ENCODE data around the gene TPSG1.
"Not testable (repeated sequence)": the region's sequence is repeated elsewhere in the genome, so short reads cannot be mapped to it uniquely, and the experiment has no call there.

The TPSG1 gene

DNA sequence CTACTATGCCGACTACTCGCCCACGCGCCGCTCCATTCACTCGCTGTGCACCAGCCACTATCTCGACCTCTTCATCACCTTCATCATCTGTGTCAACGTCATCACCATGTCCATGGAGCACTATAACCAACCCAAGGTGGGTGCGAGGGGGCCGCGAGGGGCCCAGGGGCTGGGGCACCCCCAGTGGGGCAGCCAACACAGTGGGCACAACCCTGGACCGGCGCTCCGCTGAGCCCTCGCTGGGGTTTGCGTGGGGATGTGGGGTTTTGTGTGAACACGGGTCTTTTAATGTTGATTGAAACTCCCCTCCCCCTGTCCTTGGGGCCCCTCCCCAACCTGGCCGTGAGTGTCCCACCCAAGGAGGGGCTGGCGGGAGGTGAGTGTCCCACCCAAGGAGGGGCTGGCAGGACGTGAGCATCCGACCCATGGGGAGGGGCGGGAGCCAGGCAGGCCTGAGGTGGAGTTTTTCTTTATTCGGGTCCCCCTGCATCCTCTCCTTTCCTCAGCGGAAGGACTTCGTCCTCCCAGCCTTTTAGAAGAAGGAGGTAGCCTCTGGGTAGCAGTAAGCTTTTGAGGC, 11.2 kb downstream of the TPSG1 start:
- DNase-seq: no peak

DNA sequence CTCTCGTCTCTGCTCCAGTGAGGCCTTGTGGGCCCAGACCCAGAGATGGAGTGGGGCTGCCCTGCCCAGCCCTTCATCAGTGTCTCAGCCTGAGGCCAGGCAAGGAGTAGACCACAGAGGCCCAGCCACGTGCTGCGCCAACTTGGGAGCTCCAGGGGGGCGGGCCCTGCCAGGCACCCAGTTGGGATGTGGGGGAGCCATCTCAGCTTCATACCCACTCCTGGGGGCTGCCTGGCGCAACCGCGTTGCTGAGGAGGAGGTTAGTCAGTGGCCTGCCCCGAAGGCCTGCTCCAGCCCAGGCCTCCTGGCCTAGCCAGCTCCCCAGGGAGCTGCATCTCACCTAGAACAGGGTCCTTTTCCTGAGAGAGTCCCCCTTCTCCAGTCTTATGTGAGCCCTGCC, 11.8 kb downstream of the TPSG1 start:
- DNase-seq: no peak

DNA sequence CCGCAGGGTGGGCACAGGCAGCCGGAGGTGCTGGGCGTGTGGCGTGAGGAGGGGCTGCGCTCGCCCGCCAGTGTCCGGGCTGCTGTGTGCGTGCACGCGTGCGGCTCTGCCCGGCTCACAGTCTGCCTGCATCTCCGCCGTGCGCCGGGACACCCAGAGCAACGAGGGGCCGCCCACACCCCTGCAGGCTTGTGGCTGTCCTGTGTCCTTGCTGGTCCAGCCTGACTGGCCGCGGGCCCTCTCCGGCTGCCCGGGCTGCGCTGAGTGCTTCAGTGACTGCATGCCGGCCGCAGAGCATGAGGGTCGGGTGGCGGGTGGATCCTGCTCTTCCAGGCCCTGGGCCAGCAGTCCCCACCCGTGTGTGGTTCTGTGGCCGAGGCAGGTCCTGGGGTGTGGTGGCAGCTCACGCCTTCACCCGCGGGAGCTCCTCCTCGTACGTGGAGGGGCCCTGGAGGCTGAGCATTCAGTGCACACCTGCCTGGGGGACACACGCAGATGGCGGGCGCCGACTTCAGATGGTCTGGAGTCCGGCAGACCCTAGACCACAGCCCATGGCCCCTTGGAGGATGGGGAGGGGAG, 12.4 kb downstream of the TPSG1 start:
- DNase-seq: no peak

DNA sequence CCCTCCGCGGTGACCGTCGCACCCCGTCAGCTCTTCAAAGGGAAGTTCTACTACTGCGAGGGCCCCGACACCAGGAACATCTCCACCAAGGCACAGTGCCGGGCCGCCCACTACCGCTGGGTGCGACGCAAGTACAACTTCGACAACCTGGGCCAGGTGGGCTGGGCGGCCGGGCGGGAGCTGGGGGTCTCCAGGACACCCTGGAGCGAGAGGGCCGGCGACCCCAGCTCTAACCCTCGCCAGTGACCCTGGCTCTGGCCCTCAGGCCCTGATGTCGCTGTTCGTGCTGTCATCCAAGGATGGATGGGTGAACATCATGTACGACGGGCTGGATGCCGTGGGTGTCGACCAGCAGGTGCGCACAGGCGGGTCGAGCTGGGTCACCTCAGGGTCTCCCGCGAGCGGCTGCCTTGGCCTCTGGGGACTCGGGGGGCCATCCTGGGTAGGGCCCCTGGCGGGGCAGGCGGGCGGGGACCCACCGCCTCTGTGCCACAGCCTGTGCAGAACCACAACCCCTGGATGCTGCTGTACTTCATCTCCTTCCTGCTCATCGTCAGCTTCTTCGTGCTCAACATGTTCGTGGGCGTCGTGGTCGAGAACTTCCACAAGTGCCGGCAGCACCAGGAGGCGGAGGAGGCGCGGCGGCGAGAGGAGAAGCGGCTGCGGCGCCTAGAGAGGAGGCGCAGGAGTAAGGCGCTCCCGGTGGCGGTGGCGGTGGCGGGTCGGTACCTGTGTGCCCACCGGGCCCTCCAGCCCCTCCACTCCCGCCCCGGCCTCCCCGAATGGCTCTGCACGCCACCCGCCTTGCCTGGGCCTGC, 13.4 kb downstream of the TPSG1 start:
- no peak for DNase-seq

DNA sequence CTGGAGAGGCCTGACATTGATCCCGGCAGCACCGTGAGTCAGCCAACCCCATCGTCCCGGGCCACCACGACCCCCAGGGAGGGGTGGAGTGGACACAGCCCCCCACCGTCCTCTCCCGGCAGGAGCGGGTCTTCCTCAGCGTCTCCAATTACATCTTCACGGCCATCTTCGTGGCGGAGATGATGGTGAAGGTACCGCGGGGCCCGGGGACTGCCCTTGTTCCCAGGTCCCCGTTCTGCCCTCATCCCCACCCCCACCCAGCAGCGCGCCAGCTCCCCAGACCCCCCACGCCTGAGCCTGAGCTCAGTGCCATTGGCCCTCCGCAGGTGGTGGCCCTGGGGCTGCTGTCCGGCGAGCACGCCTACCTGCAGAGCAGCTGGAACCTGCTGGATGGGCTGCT, 14.6 kb downstream of the TPSG1 start:
- no peak for DNase-seq

DNA sequence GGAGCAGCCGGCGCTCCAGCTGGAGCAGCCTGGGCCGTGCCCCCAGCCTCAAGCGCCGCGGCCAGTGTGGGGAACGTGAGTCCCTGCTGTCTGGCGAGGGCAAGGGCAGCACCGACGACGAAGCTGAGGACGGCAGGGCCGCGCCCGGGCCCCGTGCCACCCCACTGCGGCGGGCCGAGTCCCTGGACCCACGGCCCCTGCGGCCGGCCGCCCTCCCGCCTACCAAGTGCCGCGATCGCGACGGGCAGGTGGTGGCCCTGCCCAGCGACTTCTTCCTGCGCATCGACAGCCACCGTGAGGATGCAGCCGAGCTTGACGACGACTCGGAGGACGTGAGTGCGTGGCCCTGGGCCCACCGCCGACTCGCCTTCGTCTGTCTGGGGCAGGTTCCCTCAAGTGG, 16.0 kb downstream of the TPSG1 start:
- DNase-seq: no peak

DNA sequence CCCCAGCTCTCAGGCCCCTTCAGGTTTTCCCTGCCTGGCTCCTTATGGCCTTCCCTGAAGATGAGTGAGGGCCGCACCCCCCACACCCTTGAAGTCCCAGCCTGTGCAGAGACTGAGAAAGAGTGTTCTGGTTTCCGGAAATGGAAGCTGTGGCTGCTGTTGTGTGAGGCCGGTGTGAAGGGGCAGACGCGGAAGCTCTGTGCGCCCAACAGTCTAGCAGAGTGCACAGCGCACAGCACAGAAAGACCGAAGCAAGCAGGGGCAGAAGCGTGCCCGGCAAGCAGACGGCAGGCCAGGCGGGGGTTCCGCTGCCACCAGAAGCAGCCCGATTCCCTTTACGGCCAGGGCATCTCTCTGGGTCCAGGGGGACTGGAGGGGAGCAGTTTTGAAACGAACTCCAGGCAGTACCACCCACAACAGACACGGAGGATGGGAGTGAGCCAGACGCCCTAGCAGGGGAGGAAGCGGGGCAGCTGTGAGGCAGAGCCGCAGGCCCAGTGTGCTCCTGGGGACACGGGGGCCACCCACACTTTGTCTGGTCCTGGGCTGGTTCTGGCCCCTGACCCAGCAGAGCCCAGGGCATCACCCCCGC, 16.7 kb downstream of the TPSG1 start:
- DNase-seq: no peak

DNA sequence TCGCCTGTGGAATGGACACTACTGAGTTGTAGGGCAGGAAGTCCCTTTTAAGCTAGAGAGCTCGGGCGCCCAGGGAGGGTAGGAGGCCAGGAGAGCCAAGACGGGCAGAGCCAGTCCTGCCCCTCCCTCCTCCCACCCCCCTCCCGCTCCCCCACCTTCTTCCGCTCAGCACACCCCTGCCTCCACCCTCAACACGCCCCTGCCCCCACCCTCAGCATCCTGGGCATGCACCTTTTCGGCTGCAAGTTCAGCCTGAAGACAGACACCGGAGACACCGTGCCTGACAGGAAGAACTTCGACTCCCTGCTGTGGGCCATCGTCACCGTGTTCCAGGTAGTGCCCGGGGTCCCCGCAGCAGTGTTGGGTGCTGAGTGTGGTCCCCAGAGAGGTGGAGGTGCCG, 18.3 kb downstream of the TPSG1 start:
- DNase-seq: no peak

DNA sequence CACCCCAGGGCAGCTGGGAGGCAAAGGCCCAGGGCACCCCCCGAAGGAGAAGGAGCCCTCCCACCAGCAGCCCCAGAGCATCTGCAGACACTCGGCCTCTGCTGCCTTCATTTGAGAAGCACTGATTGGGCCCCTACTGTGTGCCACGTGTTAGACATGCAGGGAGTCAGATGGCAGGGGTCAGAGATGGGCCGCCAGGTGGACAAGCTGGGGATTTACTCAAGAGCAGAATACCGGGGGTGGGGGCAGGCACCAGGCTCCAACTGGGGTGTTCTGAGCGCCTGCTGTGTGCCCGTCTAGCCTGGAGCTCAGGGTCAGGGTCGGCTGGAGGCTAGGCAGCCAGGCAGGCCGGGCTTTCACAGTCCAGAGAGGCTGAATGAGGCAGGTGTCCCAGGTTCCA, 18.7 kb downstream of the TPSG1 start:
- DNase-seq: no peak

DNA sequence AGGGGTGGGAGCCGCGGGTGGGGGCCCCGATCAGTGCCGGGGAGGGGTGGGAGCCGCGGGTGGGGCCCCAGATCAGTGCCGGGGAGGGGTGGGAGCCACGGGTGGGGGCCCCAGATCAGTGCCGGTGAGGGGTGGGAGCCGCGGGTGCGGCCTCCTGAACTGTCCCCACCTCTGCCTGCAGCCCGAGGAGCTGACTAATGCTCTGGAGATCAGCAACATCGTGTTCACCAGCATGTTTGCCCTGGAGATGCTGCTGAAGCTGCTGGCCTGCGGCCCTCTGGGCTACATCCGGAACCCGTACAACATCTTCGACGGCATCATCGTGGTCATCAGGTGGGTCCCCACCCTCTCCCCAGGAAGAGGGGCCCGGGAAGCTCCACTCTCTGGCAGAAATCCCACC, 20.1 kb downstream of the TPSG1 start:
- no peak for DNase-seq

DNA sequence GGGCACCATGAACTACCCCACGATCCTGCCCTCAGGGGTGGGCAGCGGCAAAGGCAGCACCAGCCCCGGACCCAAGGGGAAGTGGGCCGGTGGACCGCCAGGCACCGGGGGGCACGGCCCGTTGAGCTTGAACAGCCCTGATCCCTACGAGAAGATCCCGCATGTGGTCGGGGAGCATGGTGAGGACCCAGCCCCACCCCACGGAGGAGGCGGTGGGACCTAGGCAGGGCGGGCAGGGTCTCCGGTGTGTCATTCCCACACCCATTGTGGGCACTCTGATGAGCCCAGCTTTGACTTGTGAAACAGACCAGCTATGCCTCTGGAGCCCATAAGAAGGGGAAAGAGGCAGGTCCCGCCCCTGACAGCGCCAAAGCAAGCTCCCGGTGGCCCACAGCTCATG, 22.8 kb downstream of the TPSG1 start:
- DNase-seq: no peak

DNA sequence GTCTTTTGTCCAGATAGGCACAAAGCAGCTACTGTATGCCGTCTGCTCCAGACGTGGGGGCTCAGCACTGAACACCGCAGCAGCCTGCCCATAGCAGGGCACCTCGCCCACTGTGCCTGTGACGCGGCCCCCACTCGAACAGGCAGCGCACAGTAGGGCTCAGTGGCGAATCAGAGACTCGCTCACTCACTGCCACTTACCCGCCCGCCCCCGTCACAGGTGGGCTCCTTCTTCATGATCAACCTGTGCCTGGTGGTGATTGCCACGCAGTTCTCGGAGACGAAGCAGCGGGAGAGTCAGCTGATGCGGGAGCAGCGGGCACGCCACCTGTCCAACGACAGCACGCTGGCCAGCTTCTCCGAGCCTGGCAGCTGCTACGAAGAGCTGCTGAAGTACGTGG, 23.6 kb downstream of the TPSG1 start:
- DNase-seq: no peak

DNA sequence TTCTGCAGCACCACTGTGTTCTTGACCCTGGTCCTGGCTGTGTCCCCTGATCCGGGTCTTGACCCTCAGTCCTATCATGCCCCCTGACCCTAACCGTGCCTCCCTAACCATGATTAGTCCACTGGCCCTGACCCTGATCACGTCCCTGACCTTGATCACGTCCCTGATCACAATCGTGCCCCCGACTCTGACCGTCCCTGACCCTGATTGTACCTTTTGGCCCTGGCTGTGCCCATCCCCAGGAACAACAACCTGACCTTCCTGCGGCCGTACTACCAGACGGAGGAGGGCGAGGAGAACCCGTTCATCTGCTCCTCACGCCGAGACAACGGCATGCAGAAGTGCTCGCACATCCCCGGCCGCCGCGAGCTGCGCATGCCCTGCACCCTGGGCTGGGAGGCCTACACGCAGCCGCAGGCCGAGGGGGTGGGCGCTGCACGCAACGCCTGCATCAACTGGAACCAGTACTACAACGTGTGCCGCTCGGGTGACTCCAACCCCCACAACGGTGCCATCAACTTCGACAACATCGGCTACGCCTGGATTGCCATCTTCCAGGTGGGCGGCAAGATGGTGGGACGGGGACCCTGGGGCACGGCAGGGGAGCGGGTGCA, 24.9 kb downstream of the TPSG1 start:
- no peak for DNase-seq

DNA sequence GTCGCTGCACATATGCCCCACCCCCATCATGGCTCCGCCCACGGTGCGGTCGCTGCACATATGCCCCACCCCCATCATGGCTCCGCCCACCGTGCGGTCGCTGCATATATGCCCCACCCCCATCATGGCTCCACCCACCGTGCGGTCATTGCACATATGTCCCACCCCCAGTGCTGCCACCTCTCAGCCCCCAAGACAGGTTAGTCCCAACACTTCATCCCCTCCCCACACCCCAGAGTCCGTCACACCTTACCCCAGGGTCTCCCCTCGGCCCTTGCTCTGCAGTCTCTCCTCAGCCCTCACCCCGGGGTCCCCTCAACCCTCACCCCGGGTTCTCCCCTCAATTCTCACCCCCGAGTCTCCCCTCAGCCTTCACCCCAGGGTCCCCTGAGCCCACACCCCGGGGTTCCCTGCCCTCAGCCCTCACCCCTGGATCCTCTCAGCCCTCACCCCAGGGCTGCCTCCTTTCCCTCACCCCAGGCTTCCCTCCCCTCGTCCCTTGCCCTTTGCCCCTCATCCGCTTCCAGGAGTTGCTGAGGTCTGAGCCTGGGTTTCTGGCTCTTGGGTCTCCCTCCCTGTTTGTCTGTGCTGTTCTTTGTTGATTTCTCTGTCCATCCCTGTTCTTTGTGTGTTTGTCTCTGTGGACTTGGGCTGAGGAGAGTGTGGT, 25.6 kb downstream of the TPSG1 start:
- no peak for DNase-seq

DNA sequence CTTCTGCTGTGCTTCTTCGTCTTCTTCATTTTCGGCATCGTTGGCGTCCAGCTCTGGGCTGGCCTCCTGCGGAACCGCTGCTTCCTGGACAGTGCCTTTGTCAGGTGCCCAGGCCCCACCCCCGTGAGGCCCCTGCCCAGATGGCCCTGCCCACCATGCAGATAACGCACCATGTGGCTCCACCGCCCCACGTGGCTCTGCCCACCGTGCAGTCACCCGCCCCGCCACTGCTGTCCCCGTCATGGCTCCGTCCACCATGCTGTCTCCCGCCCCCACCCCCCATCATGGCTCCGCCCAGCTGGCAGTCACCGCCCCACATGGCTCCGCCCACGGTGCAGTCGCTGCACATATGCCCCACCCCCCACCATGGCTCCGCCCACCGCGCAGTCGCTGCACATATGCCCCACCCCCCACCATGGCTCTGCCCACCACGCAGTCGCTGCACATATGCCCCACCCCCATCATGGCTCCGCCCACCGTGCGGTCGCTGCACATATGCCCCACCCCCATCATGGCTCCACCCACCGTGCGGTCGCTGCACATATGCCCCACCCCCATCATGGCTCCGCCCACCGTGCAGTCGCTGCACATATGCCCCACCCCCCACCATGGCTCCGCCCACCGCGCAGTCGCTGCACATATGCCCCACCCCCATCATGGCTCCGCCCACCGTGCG, 26.3 kb downstream of the TPSG1 start:
- DNase-seq: not testable (repeated sequence)

DNA sequence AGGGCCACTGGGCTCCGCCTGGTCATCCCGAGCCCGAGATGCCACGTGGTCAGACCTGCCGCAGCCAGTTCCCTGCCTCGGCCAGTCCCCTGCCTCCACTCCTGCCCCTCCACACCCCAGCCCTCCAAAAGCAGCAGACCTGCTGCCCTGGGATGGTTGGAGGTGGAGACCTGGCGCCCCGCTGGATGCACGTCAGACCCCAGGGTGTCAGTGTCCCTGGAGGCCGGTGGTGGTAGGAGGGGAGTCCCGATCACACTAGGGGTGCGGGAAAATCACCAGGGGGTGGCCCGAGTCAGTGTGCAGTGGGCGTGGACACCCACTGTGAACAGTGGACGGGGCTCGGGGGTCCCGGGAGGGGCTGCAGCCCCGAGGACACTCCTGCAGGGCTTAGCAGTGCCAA, 26.9 kb downstream of the TPSG1 start:
- no peak for DNase-seq

DNA sequence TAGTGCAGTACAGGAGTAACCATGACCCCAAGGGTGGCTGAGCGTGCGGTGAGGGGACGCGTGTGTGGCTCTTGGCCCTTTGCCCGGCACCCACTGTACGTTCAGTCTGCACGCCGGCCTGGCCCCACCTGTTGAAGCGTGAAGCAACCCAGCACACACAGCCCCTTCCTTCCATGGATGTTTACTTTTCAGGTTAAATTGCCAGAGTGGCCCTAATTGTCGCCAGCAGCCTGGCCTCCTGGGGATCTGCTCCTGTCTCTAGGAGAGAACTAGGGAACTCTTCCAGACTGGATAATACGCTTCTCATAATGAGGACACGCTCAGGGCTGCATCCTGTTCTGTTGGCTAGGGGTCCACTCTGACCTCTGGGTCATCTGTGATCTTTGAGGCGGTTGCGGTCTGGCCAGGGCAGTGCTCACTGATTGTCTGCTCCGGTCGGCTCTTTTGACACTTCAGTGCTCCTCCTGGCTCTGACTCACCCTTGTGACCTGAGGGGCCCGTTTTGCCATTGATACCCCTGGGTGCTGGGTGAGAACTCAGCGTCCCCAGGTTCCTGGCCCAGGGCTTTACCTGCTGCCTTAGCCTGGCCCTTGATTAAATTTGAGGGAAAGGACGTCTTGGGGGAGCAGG, 27.7 kb downstream of the TPSG1 start:
- DNase-seq: no peak

DNA sequence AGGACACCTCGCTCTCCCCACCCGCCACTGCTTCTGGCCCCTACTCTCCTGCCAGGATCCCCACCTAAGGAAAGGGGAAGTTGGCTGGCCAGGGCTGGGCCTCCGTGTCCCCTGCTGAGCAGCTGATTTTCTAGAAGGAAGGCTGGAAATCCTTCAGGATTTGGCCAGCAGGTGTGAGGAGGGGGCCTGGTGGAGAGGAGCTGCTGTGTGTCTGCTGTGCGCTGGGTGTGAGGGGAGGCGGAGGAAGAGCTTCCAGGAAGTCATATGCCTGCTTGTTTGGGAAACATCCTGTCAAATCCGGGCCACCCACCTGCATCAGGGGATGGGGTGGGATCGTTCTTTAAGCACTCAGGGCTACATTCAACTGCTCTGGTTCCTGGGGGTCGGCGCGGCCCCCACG, 28.6 kb downstream of the TPSG1 start:
- no peak for DNase-seq

DNA sequence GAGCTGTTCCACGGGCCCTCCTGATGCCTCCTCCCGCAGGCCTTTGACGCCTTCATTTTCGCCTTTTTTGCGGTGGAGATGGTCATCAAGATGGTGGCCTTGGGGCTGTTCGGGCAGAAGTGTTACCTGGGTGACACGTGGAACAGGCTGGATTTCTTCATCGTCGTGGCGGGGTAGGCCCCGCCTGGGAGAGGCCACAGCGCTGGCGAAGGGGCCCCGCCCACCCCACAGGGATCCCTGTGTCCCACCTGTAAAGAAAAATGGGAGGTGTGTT, 29.7 kb downstream of the TPSG1 start:
- DNase-seq: no peak

DNA sequence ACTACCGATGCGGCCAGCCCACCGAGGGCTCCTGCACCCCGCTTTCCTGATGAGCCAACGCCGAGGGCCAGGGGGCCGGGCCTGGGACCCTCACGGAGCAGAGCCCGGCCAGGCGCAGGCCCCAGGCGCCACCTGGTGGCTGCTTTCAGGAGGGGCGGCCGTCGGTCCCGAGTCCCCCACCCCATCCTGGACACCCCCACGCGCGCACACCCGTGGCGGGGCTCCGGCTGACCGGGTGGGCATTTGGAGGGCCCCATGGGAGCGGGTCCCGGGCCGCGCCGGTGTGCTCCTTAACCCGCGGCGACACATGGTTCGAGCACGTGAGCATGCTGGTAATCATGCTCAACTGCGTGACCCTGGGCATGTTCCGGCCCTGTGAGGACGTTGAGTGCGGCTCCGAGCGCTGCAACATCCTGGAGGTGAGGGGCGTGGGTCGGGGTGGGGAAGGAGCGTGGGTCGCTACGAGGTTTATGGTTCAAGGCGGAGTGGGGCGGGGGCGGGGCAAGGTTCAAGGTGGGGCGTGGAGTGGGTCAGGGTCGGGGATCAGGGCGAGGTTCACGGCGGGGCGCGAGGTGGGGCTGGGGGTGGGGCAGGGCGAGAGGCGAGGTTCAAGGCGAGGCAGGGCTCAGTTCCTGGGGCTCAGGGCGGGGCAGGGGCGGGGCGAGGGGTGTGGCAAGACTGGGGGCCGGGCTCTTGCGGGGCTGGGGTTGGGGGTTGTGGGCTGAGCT, 30.2 kb downstream of the TPSG1 start:
- DNase-seq: no peak

DNA sequence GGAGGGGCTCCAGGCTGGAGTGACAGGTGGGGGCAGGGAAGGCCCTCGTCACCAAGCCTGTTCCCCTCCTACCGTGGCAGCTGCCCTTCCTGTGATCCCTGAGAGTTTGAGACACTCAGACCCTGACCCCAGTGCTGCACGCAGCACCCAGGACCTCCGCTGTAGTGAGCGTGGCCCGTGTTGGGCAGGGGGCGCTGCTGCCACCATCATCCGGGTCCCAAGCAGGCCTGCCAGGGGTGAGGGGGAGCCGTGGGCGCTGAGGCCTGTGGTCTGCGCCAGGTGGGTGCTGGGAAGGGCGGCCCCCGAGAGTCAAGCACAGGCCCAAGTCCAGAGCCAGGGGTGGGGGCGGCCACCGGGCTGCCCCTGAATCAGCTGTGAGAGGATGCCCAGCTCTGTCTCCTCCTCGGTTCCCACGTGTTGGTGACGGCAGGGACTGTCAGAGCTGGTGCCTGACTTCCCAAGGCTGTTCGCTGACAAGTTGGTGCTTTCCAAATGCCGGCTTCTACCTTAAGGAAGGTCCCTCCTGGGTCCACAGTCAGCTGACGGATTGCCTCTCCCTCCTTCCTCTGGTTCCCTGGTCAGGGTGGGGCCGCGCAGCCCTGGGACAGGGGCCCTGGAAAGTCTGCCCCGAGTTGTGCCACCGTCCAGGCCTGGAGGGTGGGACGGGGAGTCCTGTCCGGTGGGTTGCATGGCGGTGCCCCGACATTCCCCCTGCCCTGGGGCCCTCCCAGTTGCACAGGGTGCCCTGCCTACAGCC, 31.1 kb downstream of the TPSG1 start:
- DNase-seq: no peak

Measured in NCI-H526 treated with DMSO at 0.1 percent for 48 hours (cell line).